Stimulated activated CD4-positive, alpha-beta T cell treated with anti-CD3 and anti-CD28 coated beads, Interleukin-4, amount 100 ng/mL, for 1 hour (primary cell): ENCODE results near the gene SRRM1.
"Not testable (repeated sequence)": the region's sequence is repeated elsewhere in the genome, so short reads cannot be mapped to it uniquely, and the experiment has no call there.

Experiments
- DNase-seq: peaks from one replicate; pipeline ENCODE4 v3.0.0-alpha.2; 2020

SRRM1 gene

DNA sequence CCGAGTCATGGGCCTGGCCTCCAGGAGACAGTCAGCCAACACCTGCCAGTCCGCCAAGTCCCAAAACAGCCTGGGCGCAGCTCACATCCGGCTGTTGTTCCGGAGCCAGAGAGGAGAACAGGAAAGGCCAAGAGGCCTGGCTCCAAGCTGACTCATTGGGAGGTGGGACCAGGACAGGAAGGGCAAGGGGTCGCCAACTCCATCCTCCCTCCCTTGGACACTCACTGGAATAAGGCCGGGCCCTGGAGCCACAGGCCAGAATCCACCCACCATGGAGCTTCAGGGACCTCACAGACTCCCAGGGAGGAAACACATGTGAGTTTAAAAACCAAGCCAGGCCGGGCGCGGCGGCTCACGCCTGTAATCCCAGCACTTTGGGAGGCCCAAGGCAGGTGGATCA is 77.0 kb downstream of the SRRM1 start:
- no peak for DNase-seq

DNA sequence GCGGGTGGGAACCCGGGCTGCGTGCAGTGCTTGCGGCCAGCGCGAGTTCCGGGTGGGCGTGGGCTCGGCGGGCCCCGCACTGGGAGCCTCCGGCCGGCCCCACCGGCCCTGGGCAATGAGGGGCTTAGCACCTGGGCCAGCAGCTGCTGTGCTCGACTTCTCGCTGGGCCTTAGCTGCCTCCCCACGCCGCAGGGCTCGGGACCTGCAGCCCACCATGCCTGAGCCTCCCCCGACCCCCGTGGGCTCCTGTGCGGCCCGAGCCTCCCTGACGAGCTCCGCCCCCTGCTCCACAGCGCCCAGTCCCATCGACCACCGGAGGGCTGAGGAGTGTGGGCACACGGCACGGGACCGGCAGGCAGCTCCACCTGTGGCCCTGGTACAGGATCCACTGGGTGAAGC is 78.4 kb downstream of the SRRM1 start:
- no peak for DNase-seq

DNA sequence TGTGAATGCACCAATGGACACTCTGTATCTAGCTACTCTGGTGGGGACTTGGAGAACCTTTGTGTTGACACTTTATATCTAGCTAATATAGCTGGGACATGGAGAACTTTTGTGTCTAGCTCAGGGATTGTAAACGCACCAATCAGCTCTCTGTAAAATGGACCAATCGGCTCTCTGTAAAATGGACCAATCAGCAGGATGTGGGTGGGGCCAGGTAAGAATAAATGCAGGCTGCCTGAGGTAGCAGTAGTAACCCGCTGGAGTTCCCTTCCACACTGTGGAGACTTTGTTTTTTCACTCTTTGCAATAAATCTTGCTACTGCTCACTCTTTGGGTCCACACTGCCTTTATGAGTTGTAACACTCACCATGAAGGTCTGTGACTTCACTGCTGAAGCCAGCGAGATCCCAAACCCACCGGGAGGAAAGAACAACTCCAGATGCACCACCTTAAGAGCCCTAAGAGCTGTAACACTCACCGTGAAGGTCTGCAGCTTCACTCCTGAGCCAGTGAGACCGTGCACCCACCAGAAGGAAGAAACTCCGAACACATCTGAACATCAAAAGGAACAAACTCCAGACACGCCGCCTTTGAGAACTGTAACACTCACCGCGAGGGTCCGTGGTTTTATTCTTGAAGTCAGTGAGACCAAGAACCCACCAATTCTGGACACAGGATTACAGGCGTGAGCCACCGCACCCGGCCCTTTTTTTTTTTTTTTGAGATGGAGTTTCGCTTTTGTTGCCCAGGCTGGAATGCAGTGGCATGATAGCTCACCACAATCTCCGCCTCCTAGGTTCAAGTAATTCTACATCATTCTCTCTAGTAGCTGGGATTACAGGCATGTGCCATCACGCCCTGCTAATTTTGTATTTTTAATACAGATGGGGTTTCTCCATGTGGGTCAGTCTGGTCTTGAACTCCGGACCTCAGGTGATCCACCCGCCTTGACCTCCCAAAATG is 79.3 kb downstream of the SRRM1 start:
- not testable (repeated sequence) for DNase-seq
